Neural progenitor cell (in vitro differentiated cells): ENCODE measurements around the gene MAP3K6. TPM values are rescaled to one million over a fixed set of nuclear protein-coding genes. Genes with fewer than 3 reads are reported as not detected.

Experiments used
- DNase-seq: peaks from one replicate; pipeline ENCODE4 v3.0.0-alpha.2; 2016; ENCODE audit warnings: low spot score
- H2AFZ ChIP-seq: fragments of 200-600 bp; sonication (generic); replicated peaks from 2 replicates; pipeline ENCODE4 v1.6.1; 2016; ENCODE audit warnings: antibody characterized with exemption
- H3F3A ChIP-seq: fragments of 200-600 bp; sonication (generic); 2 replicates; pipeline ENCODE4 v1.6.1; 2016; ENCODE audit warnings: antibody characterized with exemption, low read depth
- H3K27ac ChIP-seq: fragments of 200-600 bp; sonication (generic); 2 replicates; pipeline ENCODE4 v1.5.1; 2016; ENCODE audit warnings: mild to moderate bottlenecking
- H3K27me3 ChIP-seq: fragments of 200-600 bp; sonication (generic); 2 replicates; pipeline ENCODE4 v1.6.1; 2016; ENCODE audit warnings: mild to moderate bottlenecking, moderate library complexity
- H3K36me3 ChIP-seq: fragments of 200-600 bp; sonication (generic); 2 replicates; pipeline ENCODE4 v1.5.1; 2016
- H3K4me1 ChIP-seq: fragments of 200-600 bp; sonication (generic); 2 replicates; pipeline ENCODE4 v1.6.1; 2016; ENCODE audit warnings: mixed run types
- H3K4me2 ChIP-seq: fragments of 200-600 bp; sonication (generic); 2 replicates; pipeline ENCODE4 v1.6.1; 2016
- H3K4me3 ChIP-seq: fragments of 200-600 bp; sonication (generic); 2 replicates; pipeline ENCODE4 v1.5.1; 2016
- H3K79me2 ChIP-seq: fragments of 200-600 bp; sonication (generic); 2 replicates; pipeline ENCODE4 v1.6.1; 2016; ENCODE audit warnings: low read depth
- H3K9ac ChIP-seq: fragments of 200-600 bp; sonication (generic); 2 replicates; pipeline ENCODE4 v1.6.1; 2016
- H3K9me3 ChIP-seq: fragments of 200-600 bp; sonication (generic); 2 replicates; pipeline ENCODE4 v1.5.1; 2016; ENCODE audit warnings: low read depth
- H4K20me1 ChIP-seq: fragments of 200-600 bp; sonication (generic); 2 replicates; pipeline ENCODE4 v1.6.1; 2016; ENCODE audit warnings: low read depth
- H3K27ac Mint-ChIP-seq: 3 replicates; pipeline ENCODE4 v1.8.0; 2021; ENCODE audit warnings: mixed read lengths
- H3K27me3 Mint-ChIP-seq: 2 replicates; pipeline ENCODE4 v1.8.0; 2022; ENCODE audit warnings: low read depth, mild to moderate bottlenecking, inconsistent platforms, moderate library complexity, mixed read lengths; ENCODE audit not compliant: insufficient read depth
- H3K36me3 Mint-ChIP-seq: 3 replicates; pipeline ENCODE4 v1.8.0; 2021; ENCODE audit warnings: mixed read lengths
- H3K4me1 Mint-ChIP-seq: 3 replicates; pipeline ENCODE4 v1.8.0; 2021; ENCODE audit warnings: mixed read lengths
- H3K4me3 Mint-ChIP-seq: 3 replicates; pipeline ENCODE4 v1.8.0; 2021; ENCODE audit warnings: mild to moderate bottlenecking, moderate library complexity, mixed read lengths
- H3K9me3 Mint-ChIP-seq: 3 replicates; pipeline ENCODE4 v1.8.0; 2020; ENCODE audit warnings: mixed read lengths
- CTCF ChIP-seq: fragments of 200-600 bp; sonication (generic); IDR thresholded peaks from 2 replicates; pipeline ENCODE4 v1.5.1; 2017; ENCODE audit warnings: antibody characterized with exemption, mild to moderate bottlenecking
- EZH2 ChIP-seq: fragments of 200-600 bp; sonication (generic); IDR thresholded peaks from 2 replicates; pipeline ENCODE4 v1.6.1; 2017; ENCODE audit warnings: antibody characterized with exemption, mild to moderate bottlenecking, moderate library complexity
- EZH2phosphoT487 ChIP-seq: fragments of 200-600 bp; sonication (generic); IDR thresholded peaks from 2 replicates; pipeline ENCODE4 v1.6.1; 2017; ENCODE audit warnings: antibody characterized with exemption
- total RNA-seq: library from RNA; depleted of rRNA; stranded (reverse); fragments of >200 nt; gene quantifications from 2 replicates; pipeline ENCODE4 v1.2.3, GENCODE V29; 2015; ENCODE audit warnings: low replicate concordance

Gene MAP3K6
- total RNA-seq, 1 donor from 2014 or later, result 1.9 TPM

- Histone ChIP-seq H4K20me1 (no peaks in the 10 kb centered on the region), H3K4me1 (peaks cover 11% of the 10 kb centered on the region), H3K4me2 (peak overlapping the region; percentile 90), H3K4me3 (peak overlapping the region; percentile 50), H3K27ac (no peak overlapping the region), H3K36me3 (no peaks in the 10 kb centered on the region), H3K9me3 (no peaks in the 10 kb centered on the region), H2AFZ (peak overlapping the region; percentile 66), H3F3A (peaks cover 26% of the 10 kb centered on the region), H3K9ac (no peak overlapping the region), H3K27me3 (peaks cover 14% of the 10 kb centered on the region), H3K79me2 (no peaks in the 10 kb centered on the region)
- TF ChIP-seq EZH2phosphoT487 (peak; percentile 30), EZH2 (peak; percentile 38), CTCF (no peak)
- peak overlapping the region; percentile 81 for H3K4me3 Mint-ChIP-seq
- H3K27me3 Mint-ChIP-seq, result peaks cover 34% of the 10 kb centered on the region
- DNase-seq, result peak; percentile 92
- H3K36me3 Mint-ChIP-seq, result no peaks in the 10 kb centered on the region
- H3K27ac Mint-ChIP-seq, result no peak overlapping the region
- peaks cover 19% of the 10 kb centered on the region for H3K4me1 Mint-ChIP-seq
- no peaks in the 10 kb centered on the region for H3K9me3 Mint-ChIP-seq
Observed at GRCh38 chr1:27349784-27350662, 16.7 kb downstream of the MAP3K6 start.

- Histone ChIP-seq H3K36me3 (no peaks in the 10 kb centered on the region), H3F3A (peaks cover 26% of the 10 kb centered on the region), H3K4me2 (peak overlapping the region; percentile 90), H3K9ac (no peak overlapping the region), H3K27me3 (peaks cover 14% of the 10 kb centered on the region), H3K79me2 (no peaks in the 10 kb centered on the region), H3K4me1 (peaks cover 11% of the 10 kb centered on the region), H3K4me3 (peak overlapping the region; percentile 50), H3K27ac (no peak overlapping the region), H4K20me1 (no peaks in the 10 kb centered on the region), H3K9me3 (no peaks in the 10 kb centered on the region), H2AFZ (peak overlapping the region; percentile 66)
- Mint-ChIP-seq H3K36me3 (no peaks in the 10 kb centered on the region), H3K9me3 (no peaks in the 10 kb centered on the region), H3K27me3 (peaks cover 34% of the 10 kb centered on the region), H3K4me3 (peak overlapping the region; percentile 76), H3K27ac (no peak overlapping the region), H3K4me1 (peaks cover 19% of the 10 kb centered on the region)
- no peak for TF ChIP-seq CTCF
- TF ChIP-seq EZH2, result no peak
- no peak for TF ChIP-seq EZH2phosphoT487
- peak; percentile 84 for DNase-seq
Observed at GRCh38 chr1:27348861-27349783, 17.6 kb downstream of the MAP3K6 start.

- no peak overlapping the region for H3K4me2 ChIP-seq
Observed at GRCh38 chr1:27346991-27347624, 19.7 kb downstream of the MAP3K6 start.

More at GRCh38 chr1:27346991-27347624, 19.7 kb downstream of the MAP3K6 start:
- no peak for DNase-seq
- H3K27ac ChIP-seq, result no peak overlapping the region
- H3K4me3 ChIP-seq, result no peak overlapping the region
- H3K36me3 Mint-ChIP-seq, result no peaks in the 10 kb centered on the region
- H3F3A ChIP-seq, result peaks cover 31% of the 10 kb centered on the region
- peaks cover 14% of the 10 kb centered on the region for H3K27me3 ChIP-seq
- no peaks in the 10 kb centered on the region for H4K20me1 ChIP-seq
- H3K9me3 Mint-ChIP-seq, result no peaks in the 10 kb centered on the region
- no peak overlapping the region for H2AFZ ChIP-seq
- H3K27ac Mint-ChIP-seq, result no peak overlapping the region
- H3K4me1 Mint-ChIP-seq, result peaks cover 31% of the 10 kb centered on the region
- no peak overlapping the region for H3K4me3 Mint-ChIP-seq
- no peak overlapping the region for H3K9ac ChIP-seq
- H3K4me1 ChIP-seq, result peaks cover 23% of the 10 kb centered on the region
- no peak for TF ChIP-seq EZH2
- no peak for TF ChIP-seq EZH2phosphoT487
- no peak for TF ChIP-seq CTCF
- H3K79me2 ChIP-seq, result no peaks in the 10 kb centered on the region
- no peaks in the 10 kb centered on the region for H3K9me3 ChIP-seq
- peaks cover 36% of the 10 kb centered on the region for H3K27me3 Mint-ChIP-seq
- H3K36me3 ChIP-seq, result no peaks in the 10 kb centered on the region
